NT2/D1 (cell line): ENCODE data around the gene TIAM1.

Source experiments
- DNase-seq: peaks from one replicate; pipeline ENCODE4 v3.0.0-alpha.2; 2011; ENCODE audit warnings: low read depth, low spot score
- H3K27me3 ChIP-seq: 2 replicates; pipeline ENCODE4 v1.6.0; 2011; ENCODE audit warnings: mild to moderate bottlenecking; ENCODE audit not compliant: insufficient read length, insufficient read depth
- H3K36me3 ChIP-seq: 2 replicates; pipeline ENCODE4 v1.6.1; 2011; ENCODE audit warnings: mild to moderate bottlenecking, low read length, mixed read lengths; ENCODE audit not compliant: insufficient read depth, insufficient read length
- H3K4me1 ChIP-seq: 2 replicates; pipeline ENCODE4 v1.5.1; 2011; ENCODE audit not compliant: insufficient read depth, insufficient read length
- H3K4me3 ChIP-seq: 2 replicates; pipeline ENCODE4 v1.5.1; 2011; ENCODE audit warnings: low read depth; ENCODE audit not compliant: insufficient read length
- H3K9ac ChIP-seq: 2 replicates; pipeline ENCODE4 v1.6.0; 2011; ENCODE audit warnings: low read depth; ENCODE audit not compliant: insufficient read length
- H3K9me3 ChIP-seq: 2 replicates; pipeline ENCODE4 v1.5.1; 2011; ENCODE audit warnings: mild to moderate bottlenecking, low read length; ENCODE audit not compliant: insufficient read depth
- SUZ12 ChIP-seq: IDR thresholded peaks from 2 replicates; pipeline ENCODE4 v1.6.1; 2011; ENCODE audit not compliant: insufficient read length, insufficient read depth; ENCODE audit errors: extremely low read depth
- YY1 ChIP-seq: IDR thresholded peaks from 2 replicates; pipeline ENCODE4 v1.6.1; 2011; ENCODE audit not compliant: insufficient read length, insufficient read depth
- ZNF274 ChIP-seq: IDR thresholded peaks from 2 replicates; pipeline ENCODE4 v1.6.1; 2011; ENCODE audit warnings: mild to moderate bottlenecking, low read depth, low read length

TIAM1 gene

GRCh38 chr21:31276663-31277062, 67.4 kb downstream of the TIAM1 start:
- TF ChIP-seq ZNF274 (no peak), SUZ12 (no peak), YY1 (no peak)
- Histone ChIP-seq H3K4me3 (no peak overlapping the region), H3K9ac (no peak overlapping the region), H3K36me3 (peaks cover under 1% of the 10 kb centered on the region), H3K4me1 (no peaks in the 10 kb centered on the region), H3K9me3 (no peaks in the 10 kb centered on the region), H3K27me3 (no peaks in the 10 kb centered on the region)
- no peak for DNase-seq

GRCh38 chr21:31275901-31276300, 68.2 kb downstream of the TIAM1 start:
- TF ChIP-seq SUZ12 (no peak), YY1 (no peak)
- H3K36me3 ChIP-seq, result peaks cover 6% of the 10 kb centered on the region

GRCh38 chr21:31273278-31273677, 70.8 kb downstream of the TIAM1 start:
- Histone ChIP-seq H3K27me3 (no peaks in the 10 kb centered on the region), H3K9ac (no peak overlapping the region), H3K9me3 (no peaks in the 10 kb centered on the region), H3K4me3 (no peak overlapping the region), H3K36me3 (peaks cover 6% of the 10 kb centered on the region), H3K4me1 (no peaks in the 10 kb centered on the region)
- TF ChIP-seq SUZ12 (no peak), ZNF274 (no peak), YY1 (no peak)
- no peak for DNase-seq

More at GRCh38 chr21:31275901-31276300, 68.2 kb downstream of the TIAM1 start:
- Histone ChIP-seq H3K27me3 (no peaks in the 10 kb centered on the region), H3K9ac (no peak overlapping the region), H3K4me1 (no peaks in the 10 kb centered on the region), H3K4me3 (no peak overlapping the region), H3K9me3 (no peaks in the 10 kb centered on the region)
- no peak for DNase-seq

- H3K4me1 ChIP-seq, result no peaks in the 10 kb centered on the region
- H3K36me3 ChIP-seq, result peaks cover 30% of the 10 kb centered on the region
- no peaks in the 10 kb centered on the region for H3K27me3 ChIP-seq
- H3K4me3 ChIP-seq, result no peak overlapping the region
- no peak overlapping the region for H3K9ac ChIP-seq
- TF ChIP-seq ZNF274, result no peak
- TF ChIP-seq YY1, result no peak
- no peak for TF ChIP-seq SUZ12
- DNase-seq, result no peak
- no peaks in the 10 kb centered on the region for H3K9me3 ChIP-seq
These were observed 76.0 kb downstream of the TIAM1 start for GRCh38 chr21:31268090-31268489.

GRCh38 chr21:31267644-31268043, 76.4 kb downstream of the TIAM1 start:
- no peaks in the 10 kb centered on the region for H3K4me1 ChIP-seq
- peaks cover 31% of the 10 kb centered on the region for H3K36me3 ChIP-seq
- TF ChIP-seq YY1 (no peak), ZNF274 (no peak), SUZ12 (no peak)
- H3K9me3 ChIP-seq, result no peaks in the 10 kb centered on the region
- H3K4me3 ChIP-seq, result no peak overlapping the region
- no peaks in the 10 kb centered on the region for H3K27me3 ChIP-seq
- no peak for DNase-seq
- H3K9ac ChIP-seq, result no peak overlapping the region

GRCh38 chr21:31266241-31266640, 77.8 kb downstream of the TIAM1 start:
- H3K9ac ChIP-seq, result no peak overlapping the region
- no peak for DNase-seq
- H3K4me1 ChIP-seq, result no peaks in the 10 kb centered on the region
- no peaks in the 10 kb centered on the region for H3K9me3 ChIP-seq
- no peak for TF ChIP-seq YY1
- no peak for TF ChIP-seq ZNF274
- no peak for TF ChIP-seq SUZ12
- H3K27me3 ChIP-seq, result no peaks in the 10 kb centered on the region
- no peak overlapping the region for H3K4me3 ChIP-seq
- peaks cover 29% of the 10 kb centered on the region for H3K36me3 ChIP-seq

GRCh38 chr21:31265366-31266013, 78.6 kb downstream of the TIAM1 start:
- Histone ChIP-seq H3K4me1 (no peaks in the 10 kb centered on the region), H3K27me3 (no peaks in the 10 kb centered on the region), H3K4me3 (no peak overlapping the region), H3K9me3 (no peaks in the 10 kb centered on the region), H3K9ac (no peak overlapping the region), H3K36me3 (peaks cover 28% of the 10 kb centered on the region)
- no peak for DNase-seq
- TF ChIP-seq YY1 (no peak), ZNF274 (no peak), SUZ12 (no peak)
